GM18507 (cell line): ENCODE measurements around the gene PTDSS2.
"Not testable (repeated sequence)": the region's sequence is repeated elsewhere in the genome, so short reads cannot be mapped to it uniquely, and the experiment has no call there.

Experiments used
- DNase-seq: peaks from one replicate; pipeline ENCODE4 v3.0.0; 2011; ENCODE audit warnings: low read depth; ENCODE audit not compliant: insufficient read length; ENCODE audit errors: extremely low spot score
- FAIRE-seq: peaks from 2 replicates; lab custom pipeline; 2011; peaks lifted over from hg19 to GRCh38; lab: Jason Lieb, UNC

Gene PTDSS2

GRCh38 chr11:429931-430456 is 20.1 kb upstream of the PTDSS2 start:
- FAIRE-seq (no peak), DNase-seq (no peak)

GRCh38 chr11:431921-432320 is 18.2 kb upstream of the PTDSS2 start:
- DNase-seq: no peak
- FAIRE-seq: no peak

- DNase-seq (no peak), FAIRE-seq (no peak)
Measured at GRCh38 chr11:432501-433100, 17.5 kb upstream of the PTDSS2 start.

- FAIRE-seq (no peak), DNase-seq (no peak)
Measured at GRCh38 chr11:433111-433510, 17.0 kb upstream of the PTDSS2 start.

GRCh38 chr11:433641-434040 is 16.4 kb upstream of the PTDSS2 start:
- FAIRE-seq: no peak
- DNase-seq: no peak

- DNase-seq: no peak
- FAIRE-seq: no peak
Measured at GRCh38 chr11:434496-434895, 15.6 kb upstream of the PTDSS2 start.

GRCh38 chr11:434999-435740 is 14.9 kb upstream of the PTDSS2 start:
- not testable (repeated sequence) for DNase-seq, FAIRE-seq

GRCh38 chr11:437228-437870 is 12.7 kb upstream of the PTDSS2 start:
- no peak for DNase-seq
- FAIRE-seq: no peak

- no peak for DNase-seq
Measured at GRCh38 chr11:438101-438844, 11.8 kb upstream of the PTDSS2 start.

GRCh38 chr11:439315-440064 is 10.6 kb upstream of the PTDSS2 start:
- no peak for DNase-seq
- FAIRE-seq: no peak

More at GRCh38 chr11:438101-438844, 11.8 kb upstream of the PTDSS2 start:
- FAIRE-seq: no peak

GRCh38 chr11:440065-441042 is 9.7 kb upstream of the PTDSS2 start:
- DNase-seq (no peak), FAIRE-seq (no peak)

GRCh38 chr11:441043-441417 is 9.0 kb upstream of the PTDSS2 start:
- no peak for FAIRE-seq
- no peak for DNase-seq

- peak; percentile 78 for DNase-seq
- FAIRE-seq: peak; percentile 80
Measured at GRCh38 chr11:441418-442274, 8.4 kb upstream of the PTDSS2 start, which contains the start of gene ANO9. ANO9 (minus strand) TSS chr11:442011; CDS start chr11:441926, 85 bp downstream.

GRCh38 chr11:442611-443081 is 7.4 kb upstream of the PTDSS2 start:
- DNase-seq: no peak
- no peak for FAIRE-seq

- FAIRE-seq: no peak
Measured at GRCh38 chr11:443542-444199, 6.4 kb upstream of the PTDSS2 start.

GRCh38 chr11:444396-445144 is 5.5 kb upstream of the PTDSS2 start:
- DNase-seq: no peak
- FAIRE-seq: no peak

More at GRCh38 chr11:443542-444199, 6.4 kb upstream of the PTDSS2 start:
- DNase-seq: no peak
